Common myeloid progenitor, CD34-positive (primary cell): ENCODE data around the gene MAPK10.

ENCODE experiments used
- CTCF ChIA-PET: fragments of 350-600 bp; sonication (Branson Sonifier 250); formaldehyde crosslinking; loops from one replicate; lab custom pipeline; 2021; ENCODE audit warnings: antibody characterized with exemption; lab: Charles Lee
- POLR2A ChIA-PET: fragments of 350-600 bp; sonication (Branson Sonifier 250); formaldehyde crosslinking; loops from one replicate; lab custom pipeline; 2021; ENCODE audit warnings: antibody characterized with exemption; lab: Charles Lee
- DNase-seq, 3 donors: peaks; one replicate each; pipeline versions ENCODE4 v3.0.0 to v3.0.0-alpha.2; 2013
- H3K27ac ChIP-seq, 2 experiments: 1 replicate in 1 of 2; 2 replicates in 1 of 2; pipeline ENCODE4 v1.7.0; 2013; ENCODE audit warnings: inconsistent platforms in 2 of 2, low read length in 2 of 2, mild to moderate bottlenecking in 2 of 2, low read depth in 1 of 2, moderate library complexity in 1 of 2; ENCODE audit not compliant: severe bottlenecking in 2 of 2, insufficient read depth in 1 of 2, poor library complexity in 1 of 2
- H3K27me3 ChIP-seq, 5 experiments: replicated peaks in 2 of 5; 1 replicate in 3 of 5; 2 replicates in 2 of 5; pipeline versions ENCODE4 v1.6.1 to v1.7.0; 2013; ENCODE audit warnings: low read length in 4 of 5, mild to moderate bottlenecking in 2 of 5, moderate library complexity in 2 of 5, inconsistent platforms in 1 of 5; ENCODE audit not compliant: insufficient read depth in 5 of 5, control insufficient read depth in 4 of 5
- H3K36me3 ChIP-seq, 4 experiments: 1 replicate in 2 of 4; 2 replicates in 2 of 4; pipeline versions ENCODE4 v1.6.1 to v1.7.0; 2013; ENCODE audit warnings: low read length in 3 of 4, control low read depth in 1 of 4, mild to moderate bottlenecking in 1 of 4; ENCODE audit not compliant: control insufficient read depth in 4 of 4, insufficient read depth in 4 of 4
- H3K4me1 ChIP-seq, 4 experiments: 1 replicate in 3 of 4; 2 replicates in 1 of 4; pipeline versions ENCODE4 v1.6.1 to v1.7.1; 2013; ENCODE audit warnings: low read length in 3 of 4, mild to moderate bottlenecking in 3 of 4, control low read depth in 1 of 4, inconsistent platforms in 1 of 4, moderate library complexity in 1 of 4; ENCODE audit not compliant: control insufficient read depth in 4 of 4, insufficient read depth in 4 of 4; ENCODE audit errors: control extremely low read depth in 1 of 4
- H3K4me3 ChIP-seq, 7 experiments: 1 replicate in 4 of 7; 2 replicates in 3 of 7; pipeline versions ENCODE4 v1.5.1 to v1.7.0; 2013; ENCODE audit warnings: mild to moderate bottlenecking in 7 of 7, low read length in 6 of 7, moderate library complexity in 6 of 7, inconsistent platforms in 2 of 7, low read depth in 2 of 7, control low read depth in 1 of 7; ENCODE audit not compliant: insufficient read depth in 4 of 7, control insufficient read depth in 1 of 7; ENCODE audit errors: extremely low read depth in 1 of 7
- H3K9me3 ChIP-seq, 5 experiments: 1 replicate in 4 of 5; 2 replicates in 1 of 5; pipeline versions ENCODE4 v1.6.1 to v1.7.1; 2013; ENCODE audit warnings: low read length in 4 of 5, mild to moderate bottlenecking in 2 of 5, inconsistent platforms in 1 of 5, low read depth in 1 of 5, moderate library complexity in 1 of 5; ENCODE audit not compliant: control insufficient read depth in 4 of 5, insufficient read depth in 2 of 5; ENCODE audit errors: control extremely low read depth in 1 of 5
- WGBS: methylation state at CpG from one replicate; pipeline ENCODE4 v1.1.5; 2013; ENCODE audit not compliant: insufficient coverage; 5-methylcytosine and 5-hydroxymethylcytosine counted together

Gene MAPK10

GRCh38 chr4:86014599-86014998, 345.3 kb downstream of the MAPK10 start:
- no peak for DNase-seq
- POLR2A ChIA-PET, result no interaction called here
- Histone ChIP-seq H3K9me3 (no peaks in the 10 kb centered on the region), H3K27me3 (no peaks in the 10 kb centered on the region), H3K4me1 (peaks cover 0 to 1% (median 0%) of the 10 kb centered on the region in 4 experiments), H3K36me3 (no peaks in the 10 kb centered on the region), H3K4me3 (no peak overlapping the region), H3K27ac (no peak overlapping the region)
- whole genome bisulfite sequencing, result 95% methylated on average over 2 of the region's 5 CpGs
- CTCF ChIA-PET, result no interaction called here

GRCh38 chr4:86013621-86014020, 346.2 kb downstream of the MAPK10 start:
- Histone ChIP-seq H3K9me3 (no peaks in the 10 kb centered on the region), H3K27ac (no peak overlapping the region), H3K4me1 (peaks cover 0 to 1% (median 0%) of the 10 kb centered on the region in 4 experiments), H3K4me3 (no peak overlapping the region), H3K27me3 (no peaks in the 10 kb centered on the region), H3K36me3 (no peaks in the 10 kb centered on the region)
- no CpG with 5 or more reads among the region's 4 CpGs for WGBS
- DNase-seq, result no peak
- POLR2A ChIA-PET, result no interaction called here
- CTCF ChIA-PET, result no interaction called here

GRCh38 chr4:86011117-86011516, 348.7 kb downstream of the MAPK10 start:
- no peak for DNase-seq

GRCh38 chr4:86007042-86007441, 352.8 kb downstream of the MAPK10 start:
- Histone ChIP-seq H3K4me3 (no peak overlapping the region), H3K36me3 (no peaks in the 10 kb centered on the region), H3K4me1 (no peaks in the 10 kb centered on the region), H3K9me3 (peaks cover 0 to 2% (median 0%) of the 10 kb centered on the region in 5 experiments), H3K27ac (no peak overlapping the region), H3K27me3 (no peaks in the 10 kb centered on the region)
- no peak for DNase-seq
- 93% methylated on average over 6 of the region's 6 CpGs for WGBS
- ChIA-PET POLR2A (no interaction called here), CTCF (no interaction called here)

More at GRCh38 chr4:86011117-86011516, 348.7 kb downstream of the MAPK10 start:
- ChIA-PET CTCF (no interaction called here), POLR2A (no interaction called here)
- no peaks in the 10 kb centered on the region for H3K36me3 ChIP-seq
- H3K4me1 ChIP-seq, result peaks cover 0 to 1% (median 0%) of the 10 kb centered on the region in 4 experiments
- H3K4me3 ChIP-seq, result no peak overlapping the region
- H3K27ac ChIP-seq, result no peak overlapping the region
- WGBS, result no CpG with 5 or more reads among the region's 1 CpG
- H3K27me3 ChIP-seq, result no peaks in the 10 kb centered on the region
- H3K9me3 ChIP-seq, result peaks cover 0 to 2% (median 0%) of the 10 kb centered on the region in 5 experiments

GRCh38 chr4:86006057-86006456, 353.8 kb downstream of the MAPK10 start:
- ChIA-PET CTCF (no interaction called here), POLR2A (no interaction called here)
- Histone ChIP-seq H3K27ac (no peak overlapping the region), H3K27me3 (no peaks in the 10 kb centered on the region), H3K36me3 (no peaks in the 10 kb centered on the region), H3K4me1 (no peaks in the 10 kb centered on the region), H3K9me3 (peaks cover 0 to 2% (median 0%) of the 10 kb centered on the region in 5 experiments), H3K4me3 (no peak overlapping the region)
- DNase-seq, result no peak

GRCh38 chr4:86004030-86004429, 355.8 kb downstream of the MAPK10 start:
- Histone ChIP-seq H3K9me3 (peaks cover 0 to 2% (median 0%) of the 10 kb centered on the region in 5 experiments), H3K27ac (no peak overlapping the region), H3K4me1 (no peaks in the 10 kb centered on the region), H3K4me3 (no peak overlapping the region), H3K36me3 (no peaks in the 10 kb centered on the region), H3K27me3 (no peaks in the 10 kb centered on the region)
- ChIA-PET POLR2A (no interaction called here), CTCF (no interaction called here)
- no peak for DNase-seq
- 100% methylated on average over 2 of the region's 2 CpGs for WGBS

- DNase-seq, result no peak
- no peaks in the 10 kb centered on the region for H3K36me3 ChIP-seq
- H3K27ac ChIP-seq, result no peak overlapping the region
- H3K4me3 ChIP-seq, result no peak overlapping the region
- no peaks in the 10 kb centered on the region for H3K27me3 ChIP-seq
- POLR2A ChIA-PET, result no interaction called here
- 100% methylated on average over 1 of the region's 2 CpGs for WGBS
- no peaks in the 10 kb centered on the region for H3K4me1 ChIP-seq
- H3K9me3 ChIP-seq, result no peaks in the 10 kb centered on the region
- CTCF ChIA-PET, result no interaction called here
These were observed 358.3 kb downstream of the MAPK10 start for GRCh38 chr4:86001591-86001990.
